Activated CD4-positive, alpha-beta T cell treated with anti-CD3 and anti-CD28 coated beads for 4 hours (primary cell): ENCODE data around the gene TNFRSF8.
A peak's percentile ranks its signal among the peaks of the same experiment; 100 is the strongest.
"Not testable (repeated sequence)": the region's sequence is repeated elsewhere in the genome, so short reads cannot be mapped to it uniquely, and the experiment has no call there.

ENCODE experiments used
- DNase-seq, 2 donors: peaks; one replicate each; pipeline ENCODE4 v3.0.0-alpha.2; 2020

The TNFRSF8 gene

DNA sequence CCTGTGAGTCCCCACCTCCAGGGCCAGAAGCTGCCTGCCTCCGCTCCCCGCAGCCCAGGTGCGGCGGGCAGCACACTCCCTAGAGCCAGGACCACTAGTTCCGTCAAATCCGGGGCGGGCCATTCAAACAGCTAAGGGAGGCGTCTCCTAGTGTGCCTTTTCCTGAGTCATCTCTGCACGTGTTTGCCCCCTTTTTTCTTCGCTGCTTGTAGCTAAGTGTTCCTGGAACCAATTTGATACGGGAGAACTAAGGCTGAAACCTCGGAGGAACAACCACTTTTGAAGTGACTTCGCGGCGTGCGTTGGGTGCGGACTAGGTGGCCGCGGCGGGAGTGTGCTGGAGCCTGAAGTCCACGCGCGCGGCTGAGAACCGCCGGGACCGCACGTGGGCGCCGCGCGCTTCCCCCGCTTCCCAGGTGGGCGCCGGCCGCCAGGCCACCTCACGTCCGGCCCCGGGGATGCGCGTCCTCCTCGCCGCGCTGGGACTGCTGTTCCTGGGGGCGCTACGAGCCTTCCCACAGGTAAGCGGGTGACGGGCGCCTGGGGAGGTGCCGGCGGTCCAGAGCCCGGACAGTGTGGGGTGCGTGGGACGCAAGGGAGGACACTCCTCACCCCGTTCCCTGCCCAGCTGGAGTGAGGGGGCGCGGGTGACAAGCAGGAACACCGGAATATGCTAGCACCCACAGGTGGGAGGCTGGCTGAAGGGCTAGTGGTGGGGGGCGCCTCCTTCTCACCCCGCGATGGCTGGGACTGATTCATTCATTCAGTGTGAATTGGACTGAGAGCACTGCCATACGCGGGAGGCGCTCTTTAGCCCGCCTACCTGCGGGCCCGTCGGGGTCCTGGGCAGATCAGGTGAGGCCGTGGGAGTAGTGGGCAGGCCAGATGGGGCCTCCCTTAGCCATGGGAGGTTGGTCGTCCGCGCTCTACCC lies at the start of gene TNFRSF8:
Gene TNFRSF8 (plus strand): TSS at position 163 of the 932 bp plus-strand sequence. CDS start 296 bp downstream, at position 459.
- DNase-seq = peak; percentile 32 to 42

DNA sequence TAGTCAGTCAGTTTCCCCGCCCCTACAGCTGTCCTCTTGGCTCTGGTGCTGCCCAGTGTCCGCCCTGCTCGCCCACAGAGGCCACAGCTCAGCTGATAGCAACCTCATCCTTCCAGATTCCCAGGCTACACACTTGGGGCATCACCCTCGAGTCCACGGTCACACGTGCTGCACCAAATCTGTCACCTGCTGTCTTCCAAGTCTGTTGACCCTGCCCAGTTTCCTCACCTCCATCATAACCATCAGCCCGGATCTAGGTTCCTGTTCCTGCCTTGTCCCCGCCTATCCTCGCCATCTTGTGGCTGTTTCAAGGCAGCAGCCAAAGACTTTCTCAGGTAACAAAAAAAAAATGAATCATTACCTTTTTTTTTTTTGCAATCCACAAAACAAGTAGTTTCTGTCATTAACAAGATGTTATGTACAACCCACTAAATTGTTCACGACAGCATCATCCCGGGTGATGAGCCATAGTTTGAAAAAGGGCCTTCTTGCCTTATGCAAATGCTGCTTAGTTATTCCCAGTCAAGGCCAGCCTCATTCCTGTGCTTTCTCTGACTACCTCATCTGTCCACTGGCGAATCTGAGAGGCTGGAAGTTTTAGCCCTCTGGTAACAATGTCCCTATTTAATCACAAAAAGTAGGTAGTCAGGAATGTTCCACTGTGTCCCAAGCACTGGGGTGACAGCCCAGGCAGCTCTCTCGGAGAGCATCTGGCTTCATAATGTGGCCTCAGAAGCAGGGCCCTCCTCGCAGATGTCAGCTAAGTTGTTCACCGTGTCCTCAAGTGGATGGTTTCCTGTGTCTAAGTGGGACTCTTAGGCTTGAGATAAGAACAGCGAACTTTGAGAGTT lies 48.7 kb upstream of the TNFRSF8 start:
- DNase-seq = no peak

DNA sequence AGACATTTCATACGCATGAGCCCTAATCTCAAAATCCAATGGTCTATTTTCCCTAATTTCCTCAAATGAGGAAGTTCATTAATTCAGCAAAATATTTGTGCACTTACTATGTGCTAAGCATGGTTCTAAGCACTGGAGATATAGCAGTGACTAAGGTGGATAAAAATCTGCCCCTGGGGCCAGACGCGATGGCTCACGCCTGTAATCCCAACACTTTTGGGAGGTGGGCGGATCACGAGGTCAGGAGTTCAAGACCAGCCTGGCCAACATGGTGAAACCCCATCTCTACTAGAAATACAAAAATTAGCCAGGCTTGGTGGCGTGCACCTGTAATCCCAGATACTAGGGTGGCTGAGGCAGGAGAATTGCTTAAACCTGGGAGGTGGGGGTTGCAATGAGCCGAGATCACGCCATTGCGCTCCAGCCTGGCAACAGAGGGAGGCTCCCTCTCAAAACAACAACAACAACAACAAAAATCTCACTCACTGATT lies 48.1 kb upstream of the TNFRSF8 start:
- no peak for DNase-seq

DNA sequence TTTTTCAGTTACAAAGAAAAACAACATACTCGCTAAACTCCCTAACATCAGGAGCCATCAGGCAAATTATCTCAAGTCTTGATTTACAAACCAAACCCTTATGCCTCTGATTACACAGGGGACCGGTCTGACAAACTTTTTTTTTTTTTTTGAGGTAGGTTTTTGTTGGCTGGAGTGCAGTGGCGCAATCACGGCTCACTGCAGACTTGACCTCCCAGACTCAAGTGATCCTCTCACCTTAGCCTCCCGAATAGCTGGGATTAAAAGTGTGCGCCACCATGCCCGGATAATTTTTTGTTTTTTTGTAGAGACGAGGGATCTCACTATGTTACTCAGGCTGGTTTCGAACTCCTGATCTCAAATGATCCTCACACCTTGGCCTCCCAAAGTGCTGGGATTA lies 47.6 kb upstream of the TNFRSF8 start:
- DNase-seq = no peak

DNA sequence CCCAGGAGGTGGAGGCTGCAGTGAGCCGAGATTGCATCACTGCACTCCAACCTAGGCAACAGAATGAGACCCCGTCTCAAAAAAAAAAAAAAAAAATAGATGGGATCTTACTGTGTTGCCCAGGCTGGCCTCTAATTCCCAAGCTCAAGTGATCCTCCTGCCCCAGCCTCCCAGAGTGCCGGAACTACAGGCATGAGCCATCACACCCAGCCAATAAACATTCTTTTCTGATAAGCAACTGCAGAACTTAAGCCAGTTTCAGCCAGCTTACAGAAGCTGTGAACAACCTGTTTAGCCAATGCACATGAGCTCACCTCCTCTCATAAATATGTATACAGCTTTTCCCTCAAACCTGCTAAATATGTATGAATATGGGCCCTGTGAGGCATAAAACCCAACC lies 46.9 kb upstream of the TNFRSF8 start:
- DNase-seq = no peak

DNA sequence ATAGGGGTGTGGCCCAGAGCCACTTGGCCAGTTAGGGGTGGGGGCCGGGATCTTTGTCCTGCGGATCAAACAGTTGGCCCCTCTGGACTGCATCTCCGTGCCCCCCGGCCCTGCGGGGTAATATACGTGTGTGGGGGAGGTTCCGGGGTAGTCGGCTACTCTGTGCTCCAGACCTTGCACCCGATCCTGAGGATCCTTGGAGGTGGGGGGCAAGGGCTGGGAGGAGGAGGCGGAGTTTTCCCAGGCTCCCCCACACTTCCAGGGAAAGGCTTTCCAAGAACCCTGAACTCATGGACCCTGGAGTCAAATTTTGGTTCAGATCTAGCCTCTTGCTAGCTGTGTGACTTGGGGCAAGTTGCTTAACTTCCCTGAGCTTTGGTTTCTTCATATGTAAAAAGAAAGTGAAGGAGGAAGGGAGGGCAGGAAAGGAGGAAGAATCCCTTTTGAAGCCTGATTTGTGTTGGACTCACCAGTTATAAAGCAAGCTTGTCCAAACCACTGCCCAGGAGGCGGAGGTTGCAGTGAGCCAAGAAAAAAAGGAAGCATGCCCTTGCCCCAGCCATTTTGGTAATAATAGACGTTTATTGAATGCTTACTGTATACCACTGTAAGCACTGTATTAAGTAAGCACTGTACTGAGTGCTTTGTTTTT lies 43.1 kb upstream of the TNFRSF8 start:
- no peak for DNase-seq

DNA sequence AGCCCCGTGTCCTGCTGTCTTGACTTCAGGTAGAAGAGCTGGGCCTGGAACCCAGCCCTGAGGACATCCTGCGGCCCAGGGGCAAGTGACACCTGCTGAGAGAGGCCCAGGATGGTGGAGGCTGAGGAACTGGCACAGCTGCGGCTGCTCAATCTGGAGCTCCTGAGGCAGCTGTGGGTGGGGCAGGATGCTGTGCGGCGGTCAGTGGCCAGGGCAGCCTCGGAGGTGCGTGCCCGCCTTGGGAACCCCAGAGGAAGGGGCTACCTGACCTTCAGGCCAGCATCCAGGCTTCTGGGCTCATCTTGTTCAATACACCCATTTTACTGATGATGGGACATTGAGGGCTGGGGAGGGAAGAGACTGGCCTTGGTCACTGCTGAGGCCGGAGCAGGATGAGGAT lies 41.5 kb upstream of the TNFRSF8 start:
- no peak for DNase-seq

DNA sequence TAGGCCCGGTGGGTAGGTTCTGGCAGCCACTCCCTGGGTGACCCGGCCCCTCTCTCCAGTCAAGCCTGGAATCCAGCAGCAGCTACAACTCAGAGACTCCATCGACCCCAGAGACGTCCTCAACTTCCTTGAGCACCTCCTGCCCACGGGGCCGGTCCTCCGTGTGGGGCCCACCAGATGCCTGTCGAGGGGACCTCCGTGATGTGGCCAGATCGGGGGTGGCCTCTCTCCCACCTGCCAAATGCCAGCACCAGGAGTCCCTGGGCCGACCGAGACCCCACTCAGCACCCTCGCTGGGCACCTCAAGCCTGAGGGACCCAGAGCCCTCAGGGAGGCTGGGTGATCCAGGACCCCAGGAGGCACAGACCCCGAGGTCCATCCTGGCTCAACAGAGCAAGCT lies 41.1 kb upstream of the TNFRSF8 start:
- no peak for DNase-seq

DNA sequence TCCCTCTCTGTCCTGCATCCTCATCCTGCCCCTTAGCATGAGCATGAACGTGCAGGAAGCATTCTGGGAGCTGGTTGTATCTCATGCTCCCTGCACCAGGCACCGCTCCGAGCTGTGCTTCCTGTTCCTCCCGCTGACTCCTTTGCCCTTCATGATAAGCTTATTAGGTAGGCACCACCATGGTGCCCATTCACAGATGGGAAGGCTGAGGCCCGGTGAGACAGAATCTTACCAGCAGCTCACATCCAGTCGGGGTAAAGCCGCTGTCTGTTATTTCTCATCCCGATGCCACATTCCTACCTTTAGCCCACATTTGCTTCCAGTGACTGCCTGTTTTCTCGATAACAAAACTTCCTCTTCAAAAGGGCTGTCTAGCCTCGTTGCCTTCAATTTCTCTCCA lies 36.5 kb upstream of the TNFRSF8 start:
- DNase-seq = no peak

DNA sequence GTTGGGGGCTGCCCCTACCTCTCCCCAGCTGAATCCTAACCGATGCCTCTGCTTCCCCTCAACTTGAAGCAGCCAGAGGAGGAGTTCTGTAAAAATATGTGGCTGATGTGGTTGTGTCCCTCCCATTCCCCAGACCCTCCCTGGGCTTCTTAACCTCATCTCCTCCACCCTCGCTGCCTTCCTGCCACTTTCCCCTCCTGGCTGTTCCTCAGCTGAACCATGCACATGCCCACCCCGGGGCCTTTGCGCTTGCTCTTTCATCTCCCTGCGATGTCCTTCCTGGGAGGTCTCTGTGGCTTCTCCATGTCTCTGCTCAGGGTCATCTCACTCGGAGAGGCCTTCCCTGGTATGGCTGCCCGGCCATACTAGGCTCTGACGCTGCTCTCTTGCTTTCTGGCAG lies 34.9 kb upstream of the TNFRSF8 start:
- DNase-seq = no peak

DNA sequence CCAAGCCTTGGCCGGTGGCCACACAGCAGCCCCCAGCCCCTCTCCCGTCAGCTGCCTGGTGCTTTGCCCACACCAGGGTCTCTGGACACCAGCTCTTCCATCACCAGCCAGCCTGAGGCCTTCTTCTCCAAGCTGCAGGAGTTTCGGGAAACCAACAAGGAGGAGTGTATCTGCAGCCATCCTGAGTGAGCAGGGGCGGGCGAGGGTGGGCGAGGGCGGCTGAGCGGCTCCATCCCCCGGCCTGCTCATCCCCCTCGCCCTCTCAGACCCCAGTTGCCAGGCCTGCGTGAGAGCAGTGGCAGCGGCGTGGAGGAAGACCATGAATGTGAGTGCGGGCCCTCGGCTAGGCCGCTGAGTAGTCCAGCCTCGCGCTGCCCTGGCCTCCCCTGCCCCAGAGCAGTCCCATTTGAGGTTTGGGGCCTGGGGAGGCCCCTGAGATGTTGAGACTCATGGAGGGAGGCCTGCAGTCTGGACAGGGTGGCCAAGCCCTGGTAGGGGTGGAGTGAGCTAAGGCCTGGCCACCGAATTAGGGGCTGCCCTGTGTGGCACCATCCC lies 34.1 kb upstream of the TNFRSF8 start:
- no peak for DNase-seq

DNA sequence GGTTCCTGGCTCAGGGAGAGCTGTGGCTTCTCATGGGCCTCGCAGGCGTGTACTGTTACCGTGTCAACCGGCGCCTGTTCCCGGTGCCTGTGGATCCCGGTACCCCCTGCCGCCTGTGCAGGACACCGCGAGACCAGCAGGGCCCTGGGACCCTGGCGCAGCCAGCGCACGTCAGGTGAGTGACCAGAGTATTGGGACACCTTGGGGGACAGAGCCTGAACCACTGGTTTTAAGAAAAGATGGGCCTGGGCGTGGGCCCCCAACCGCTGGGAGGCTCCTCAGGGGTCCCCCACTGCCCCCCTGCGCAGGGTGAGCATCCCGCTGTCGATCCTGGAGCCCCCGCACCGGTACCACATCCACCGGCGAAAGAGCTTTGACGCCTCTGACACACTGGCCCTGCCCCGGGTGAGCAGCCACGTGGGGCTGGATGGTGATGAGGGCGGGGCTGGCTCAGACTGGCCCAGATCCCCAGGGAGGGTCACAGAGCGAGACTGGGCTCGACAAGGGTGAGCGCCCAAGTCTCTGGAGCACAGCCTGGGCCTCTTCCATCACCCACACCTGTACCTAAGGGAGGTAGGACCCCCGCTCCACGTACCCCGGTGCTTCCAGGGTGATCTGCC lies 33.3 kb upstream of the TNFRSF8 start:
- DNase-seq = no peak

DNA sequence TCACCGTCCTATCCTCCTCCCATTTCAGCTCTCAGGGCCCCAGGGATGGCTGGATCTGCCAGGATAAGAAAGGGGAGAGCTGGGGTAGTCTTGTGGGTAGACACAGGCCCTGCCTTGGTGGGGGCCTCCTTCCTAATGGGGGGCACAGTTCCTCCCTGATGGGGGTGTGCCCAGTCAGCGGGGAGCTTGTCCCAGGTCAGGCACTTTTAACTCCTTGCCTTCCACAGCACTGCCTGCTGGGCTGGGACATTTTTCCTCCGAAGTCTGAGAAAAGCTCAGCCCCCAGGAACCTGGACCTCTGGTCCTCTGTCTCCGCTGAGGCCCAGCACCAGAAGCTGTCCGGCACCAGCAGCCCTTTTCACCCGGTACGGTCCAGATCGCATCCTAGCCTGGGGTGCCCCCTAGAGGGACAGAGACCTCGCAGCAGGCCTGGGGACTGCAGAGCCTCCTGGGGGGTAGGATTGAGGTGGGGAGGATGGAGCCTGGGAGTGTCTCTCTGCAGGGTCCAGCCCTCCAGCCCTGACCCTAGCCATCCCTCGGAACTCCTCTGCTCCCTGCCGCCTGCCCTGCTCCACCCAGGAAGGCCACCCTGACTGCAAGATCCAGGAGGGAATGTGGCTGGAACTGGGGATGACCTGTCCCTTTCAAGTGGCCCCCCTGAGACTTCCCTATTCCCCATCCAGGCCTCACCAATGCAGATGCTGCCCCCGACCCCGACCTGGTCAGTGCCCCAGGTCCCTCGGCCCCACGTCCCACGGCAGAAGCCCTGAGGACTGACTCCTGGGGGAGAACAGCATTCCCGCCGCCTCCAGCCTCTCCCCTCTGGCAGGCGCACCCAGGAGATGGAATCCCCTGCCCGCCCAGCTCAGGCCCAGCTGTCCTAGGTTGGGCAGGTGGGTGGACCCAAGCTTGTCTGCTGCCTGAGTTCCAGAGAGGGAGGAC lies 31.8 kb upstream of the TNFRSF8 start:
- peak in 1 of 2 donors; percentile 30 for DNase-seq

DNA sequence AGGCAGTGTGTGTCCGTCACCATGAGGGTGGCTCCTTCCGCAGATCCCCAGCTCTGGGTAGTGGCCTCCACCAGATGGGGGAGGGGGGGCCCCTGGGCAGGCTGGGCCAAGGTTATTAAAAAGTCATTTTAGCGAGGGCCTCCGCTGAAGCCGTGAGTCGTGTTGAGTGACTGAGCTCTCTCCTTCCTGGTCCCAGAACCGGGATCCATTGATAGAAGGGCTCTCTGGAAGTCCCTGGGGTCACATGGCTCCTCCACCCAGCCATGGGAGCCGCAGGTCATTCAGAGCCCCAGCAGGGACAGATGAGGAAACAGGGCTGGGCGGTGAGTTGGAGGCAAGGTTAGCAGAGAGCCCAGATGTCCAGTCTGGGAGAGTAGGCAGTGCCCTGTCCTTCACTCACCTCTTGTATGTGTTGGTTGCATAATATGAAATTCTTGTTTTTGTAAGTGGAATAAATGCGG lies 30.9 kb upstream of the TNFRSF8 start:
- DNase-seq = no peak

DNA sequence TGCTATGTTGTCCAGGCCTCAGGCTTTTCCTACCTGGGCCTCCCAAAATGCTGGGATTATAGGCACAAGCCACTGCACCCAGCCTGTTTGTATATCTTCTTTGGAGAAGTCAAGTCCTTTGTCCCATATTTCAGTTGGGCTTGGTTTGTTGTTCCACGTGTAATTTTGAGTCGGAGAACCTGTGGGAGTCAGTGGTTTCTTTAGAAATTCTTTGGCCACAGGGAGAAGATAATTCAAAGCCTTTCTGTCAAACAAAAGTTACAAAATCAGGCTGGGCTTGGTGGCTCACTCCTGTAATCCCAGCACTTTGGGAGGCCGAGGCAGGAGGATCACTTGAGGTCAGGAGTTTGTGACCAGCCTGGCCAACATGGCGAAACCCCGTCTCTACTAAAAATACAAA lies 29.7 kb upstream of the TNFRSF8 start:
- DNase-seq = not testable (repeated sequence)

DNA sequence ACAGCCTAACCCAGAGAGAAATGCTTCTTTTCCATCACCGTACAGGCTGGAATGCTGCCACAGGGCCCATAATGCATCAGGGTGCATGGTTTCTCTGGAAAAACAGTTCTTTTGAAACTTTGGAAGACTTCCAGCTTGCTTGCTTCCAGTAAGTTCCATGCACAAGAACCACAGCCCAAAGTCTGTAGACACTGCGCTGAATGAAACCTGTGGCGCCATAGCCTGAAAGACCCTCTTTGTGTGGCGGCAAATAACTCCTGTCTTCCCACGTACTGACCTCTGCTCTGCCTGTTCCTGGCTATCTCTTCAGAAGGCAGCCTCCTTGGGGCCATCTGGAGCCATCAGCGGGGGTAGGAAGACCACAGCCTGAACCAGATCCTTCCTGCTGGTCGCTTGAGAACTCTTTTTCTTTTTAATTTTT lies 28.7 kb upstream of the TNFRSF8 start:
- DNase-seq = no peak

DNA sequence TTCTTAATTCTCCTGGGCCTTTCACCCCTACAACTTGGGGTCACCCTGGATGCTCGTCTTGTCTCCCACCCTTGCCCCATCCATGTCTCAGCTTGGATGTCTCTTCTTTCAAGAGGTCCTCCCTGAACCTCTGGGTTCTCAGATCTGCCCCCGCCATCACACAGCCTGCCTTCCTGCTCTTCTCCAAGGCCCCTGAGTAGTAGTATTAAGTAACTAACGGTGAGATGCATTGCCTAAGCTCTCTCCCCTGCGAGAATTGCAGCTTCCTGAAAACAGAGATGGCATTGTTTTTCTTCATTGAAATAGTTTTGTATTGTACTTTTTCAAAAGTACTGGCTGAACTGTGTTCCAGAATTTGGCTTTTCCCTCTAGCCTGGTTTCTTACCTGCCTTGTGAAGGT lies 27.8 kb upstream of the TNFRSF8 start:
- DNase-seq = no peak

DNA sequence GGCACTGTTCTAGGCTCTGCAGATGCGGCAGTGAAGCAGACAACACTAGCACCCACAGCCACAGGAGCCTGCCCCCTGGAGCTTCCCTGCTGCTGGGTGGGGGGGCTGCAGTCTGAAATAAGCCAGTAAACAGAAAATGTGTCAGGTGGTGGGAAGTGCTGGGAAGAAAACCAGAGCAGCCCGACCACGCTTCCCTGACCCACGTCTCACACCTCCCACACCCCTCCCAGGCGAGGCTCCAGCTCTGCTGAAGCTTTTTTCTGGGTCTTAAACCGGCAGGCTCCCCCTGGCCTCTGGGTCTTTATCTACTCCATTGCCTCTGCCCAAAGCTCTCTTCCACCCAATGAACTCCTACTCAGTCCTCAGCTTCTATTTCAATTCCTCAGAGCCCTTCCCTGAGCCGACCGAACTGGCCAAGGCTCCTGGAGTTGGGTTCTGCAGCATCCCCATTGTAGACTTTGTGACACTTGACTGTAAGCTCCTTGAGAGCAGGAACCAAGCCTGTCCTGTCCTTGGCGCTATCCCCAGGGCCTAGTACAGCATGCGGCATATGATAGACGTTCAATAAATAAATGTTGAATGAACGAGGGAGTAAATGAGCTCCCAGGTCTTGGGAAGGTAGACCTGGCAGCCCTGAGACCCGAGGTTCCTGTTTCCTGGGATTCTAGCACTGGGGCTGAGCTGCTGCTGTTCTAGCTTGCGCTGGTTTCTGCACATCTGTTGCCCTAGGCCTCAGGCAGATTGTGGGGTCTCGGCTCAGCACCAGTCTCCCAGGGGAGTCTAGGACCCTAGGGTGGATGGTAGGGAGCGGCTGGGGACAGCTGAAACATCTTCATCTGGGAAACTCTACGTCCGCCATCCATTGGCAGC lies 25.4 kb upstream of the TNFRSF8 start:
- no peak for DNase-seq

DNA sequence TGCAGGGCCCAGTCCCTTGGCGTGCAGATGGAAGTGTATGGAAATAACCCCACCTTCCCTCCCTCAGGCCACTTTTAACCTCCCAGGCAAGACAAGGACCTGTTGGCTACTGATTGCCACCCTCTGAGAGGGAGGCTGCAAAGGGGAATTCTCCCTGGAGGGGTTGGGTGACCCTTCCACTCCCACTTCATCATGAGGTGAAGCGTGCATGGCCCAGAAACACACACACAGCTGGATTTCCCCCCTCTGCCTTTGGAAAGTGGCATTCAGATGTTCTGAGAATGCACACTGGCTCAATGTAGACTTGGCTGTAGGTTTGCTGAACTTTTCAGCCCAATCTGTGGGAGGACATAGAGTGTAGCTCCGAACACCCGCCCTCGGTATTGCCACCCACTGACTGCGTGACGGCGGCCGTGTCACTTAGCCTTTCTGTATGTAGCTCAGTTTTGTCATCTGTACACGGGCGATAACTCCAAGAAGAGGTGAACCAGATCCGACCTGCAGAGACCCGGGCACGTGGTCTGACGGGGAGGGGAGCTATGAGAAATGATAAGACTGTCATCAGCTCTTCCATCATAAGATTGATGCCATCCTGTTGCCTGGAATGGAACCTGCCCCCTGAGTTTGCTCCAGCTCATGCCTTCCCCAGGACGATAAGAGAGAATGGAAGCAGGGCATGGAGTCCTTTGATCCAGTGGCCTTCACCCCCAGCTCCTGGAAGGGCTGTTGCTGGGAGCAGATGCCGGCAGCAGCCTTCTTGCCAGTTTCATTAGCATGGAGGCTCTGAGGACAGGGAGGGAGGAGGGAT lies 24.5 kb upstream of the TNFRSF8 start:
- DNase-seq = no peak
